GM12878 (cell line): Measurements from ENCODE around the gene DTX3. TPM values are rescaled to one million over a fixed set of nuclear protein-coding genes. Genes with fewer than 3 reads are reported as not detected.

Experiments used
- ATAC-seq: fragments of 200-7000 bp; cut with Tn5 transposase; 3 replicates; pipeline ENCODE4 v1.9.1; 2020; ENCODE audit warnings: mild to moderate bottlenecking, moderate library complexity
- BruUV-seq: library from RNA; stranded (reverse); fragments of 400-500 nt; replicated peaks from 2 replicates; lab custom pipeline; 2021; lab: Mats Ljungman, UMichigan
- CTCF ChIA-PET: fragments of 300-600 bp; sonication (Branson Sonifier 250); formaldehyde crosslinking; extraction: SDS; loops from one replicate; lab custom pipeline; 2021; ENCODE audit warnings: inconsistent platforms; lab: Yijun Ruan, JAX
- POLR2A ChIA-PET: fragments of 350-600 bp; formaldehyde crosslinking; extraction: SDS; loops from one replicate; lab custom pipeline; 2021; ENCODE audit warnings: inconsistent platforms; lab: Charles Lee
- RAD21 ChIA-PET: fragments of 300-600 bp; sonication (Branson Sonifier 250); formaldehyde crosslinking; loops from one replicate; lab custom pipeline; 2023; ENCODE audit warnings: antibody characterized with exemption; ENCODE audit not compliant: unreplicated experiment; lab: Charles Lee
- SMC1A ChIA-PET: fragments of 300-600 bp; sonication (Branson Sonifier 250); formaldehyde crosslinking; loops from one replicate; lab custom pipeline; 2023; ENCODE audit not compliant: unreplicated experiment, uncharacterized antibody; lab: Charles Lee
- DNase-seq: peaks from one replicate; pipeline ENCODE4 v3.0.0-alpha.2; 2011; ENCODE audit warnings: low read depth, low spot score
- FAIRE-seq: peaks from 3 replicates; lab custom pipeline; 2011; peaks lifted over from hg19 to GRCh38; lab: Jason Lieb, UNC
- H2AFZ ChIP-seq: 2 replicates; pipeline ENCODE4 v1.6.0; 2011; ENCODE audit warnings: low read depth, low read length, control low read depth; ENCODE audit not compliant: control insufficient read depth
- H3K27ac ChIP-seq: 2 replicates; pipeline ENCODE4 v1.5.1; 2011; ENCODE audit warnings: control low read depth; ENCODE audit not compliant: control insufficient read depth, insufficient read depth
- H3K27me3 ChIP-seq, 2 experiments: replicated peaks in 1 of 2; 2 replicates each; pipeline versions ENCODE4 v1.6.0 to v1.6.1; 2011; ENCODE audit warnings: low read length in 1 of 2; ENCODE audit not compliant: control insufficient read depth in 2 of 2, insufficient read depth in 2 of 2
- H3K36me3 ChIP-seq, 2 experiments: 2 replicates each; pipeline ENCODE4 v1.5.1; 2011; ENCODE audit warnings: low read length in 1 of 2; ENCODE audit not compliant: control insufficient read depth in 2 of 2, insufficient read depth in 2 of 2
- H3K4me1 ChIP-seq: 2 replicates; pipeline ENCODE4 v1.6.1; 2011; ENCODE audit warnings: mild to moderate bottlenecking, low read length, moderate library complexity, mixed read lengths; ENCODE audit not compliant: control insufficient read depth, insufficient read depth
- H3K4me2 ChIP-seq: 2 replicates; pipeline ENCODE4 v1.6.0; 2011; ENCODE audit warnings: control low read depth; ENCODE audit not compliant: control insufficient read depth, insufficient read depth
- H3K4me3 ChIP-seq: fragments of 200-600 bp; sonication (generic); 2 replicates; pipeline ENCODE4 v1.5.1; 2016
- H3K79me2 ChIP-seq: 2 replicates; pipeline ENCODE4 v1.6.0; 2011; ENCODE audit warnings: low read length; ENCODE audit not compliant: control insufficient read depth, insufficient read depth
- H3K9ac ChIP-seq: 2 replicates; pipeline ENCODE4 v1.8.0; 2011; ENCODE audit warnings: low read length, control low read depth, mixed read lengths; ENCODE audit not compliant: control insufficient read depth, insufficient read depth
- H3K9me3 ChIP-seq: replicated peaks from 3 replicates; pipeline ENCODE4 v1.5.1; 2011; ENCODE audit warnings: mild to moderate bottlenecking, low read length; ENCODE audit not compliant: control insufficient read depth, insufficient read depth
- H4K20me1 ChIP-seq: 2 replicates; pipeline ENCODE4 v1.6.0; 2011; ENCODE audit not compliant: control insufficient read depth, insufficient read depth
- BACH1 ChIP-seq: fragments of 450-650 bp; IDR thresholded peaks from 2 replicates; pipeline ENCODE4 v1.6.1; 2017; ENCODE audit warnings: mild to moderate bottlenecking, borderline replicate concordance
- CBFB ChIP-seq: IDR thresholded peaks from 2 replicates; pipeline ENCODE4 v1.6.1; 2016; ENCODE audit warnings: antibody characterized with exemption, low read depth
- ETV6 ChIP-seq, 2 experiments: fragments of 450-650 bp in 1 of 2; IDR thresholded peaks in 1 of 2; conservative IDR thresholded peaks in 1 of 2; 2 replicates each; pipeline ENCODE4 v1.6.1; 2014; ENCODE audit warnings: antibody characterized with exemption in 1 of 2, borderline replicate concordance in 1 of 2, low read depth in 1 of 2, mild to moderate bottlenecking in 1 of 2, moderate library complexity in 1 of 2
- MEF2A ChIP-seq: IDR thresholded peaks from 2 replicates; pipeline ENCODE4 v1.6.1; 2011; ENCODE audit warnings: low read depth, mild to moderate bottlenecking, low read length, moderate library complexity; ENCODE audit not compliant: insufficient read depth
- MTA3 ChIP-seq: IDR thresholded peaks from 2 replicates; pipeline ENCODE4 v1.6.1; 2012; ENCODE audit warnings: low read length, inconsistent platforms, borderline replicate concordance
- MYB ChIP-seq: fragments of 150-350 bp; IDR thresholded peaks from 2 replicates; pipeline ENCODE4 v1.6.1; 2014; ENCODE audit warnings: mild to moderate bottlenecking, low read depth, low read length, borderline replicate concordance
- NFYB ChIP-seq: IDR thresholded peaks from 2 replicates; pipeline ENCODE4 v1.6.1; 2011; ENCODE audit warnings: low read depth, mild to moderate bottlenecking, low read length, improper control_type of control experiment, moderate library complexity; ENCODE audit not compliant: insufficient read depth
- NR2C2 ChIP-seq: IDR thresholded peaks from 2 replicates; pipeline ENCODE4 v1.6.1; 2011; ENCODE audit warnings: borderline replicate concordance, low read depth; ENCODE audit not compliant: control insufficient read depth, insufficient read length
- PBX3 ChIP-seq: IDR thresholded peaks from 2 replicates; pipeline ENCODE4 v1.6.1; 2011; ENCODE audit warnings: mild to moderate bottlenecking, low read depth, low read length, moderate library complexity; ENCODE audit not compliant: insufficient replicate concordance
- PKNOX1 ChIP-seq: fragments of 450-650 bp; IDR thresholded peaks from 2 replicates; pipeline ENCODE4 v1.6.1; 2016; ENCODE audit warnings: mild to moderate bottlenecking
- RAD21 ChIP-seq: IDR thresholded peaks from 2 replicates; pipeline ENCODE4 v1.6.1; 2011; ENCODE audit warnings: mild to moderate bottlenecking, low read depth, low read length, moderate library complexity; ENCODE audit not compliant: insufficient read depth
- SIN3A ChIP-seq: IDR thresholded peaks from 2 replicates; pipeline ENCODE4 v1.6.1; 2012; ENCODE audit warnings: low read depth, low read length, improper control_type of control experiment
- SMAD5 ChIP-seq: IDR thresholded peaks from 2 replicates; pipeline ENCODE4 v1.6.1; 2016; ENCODE audit warnings: antibody characterized with exemption, low read depth
- SP1 ChIP-seq: IDR thresholded peaks from one replicate; pipeline ENCODE4 v1.6.1; 2011; ENCODE audit warnings: low read depth, low read length
- STAT3 ChIP-seq: IDR thresholded peaks from 2 replicates; pipeline ENCODE4 v1.6.1; 2011; ENCODE audit warnings: low read depth, low read length, improper control_type of control experiment
- USF1 ChIP-seq: IDR thresholded peaks from 2 replicates; pipeline ENCODE4 v1.6.1; 2011; ENCODE audit warnings: borderline replicate concordance, low read depth, mild to moderate bottlenecking, moderate library complexity, mixed read lengths, low read length; ENCODE audit not compliant: insufficient read depth; ENCODE audit errors: extremely low read length
- YBX1 ChIP-seq: fragments of 450-650 bp; IDR thresholded peaks from 2 replicates; pipeline ENCODE4 v1.6.1; 2016; ENCODE audit warnings: antibody characterized with exemption
- ZBTB4 ChIP-seq: fragments of 450-650 bp; formaldehyde crosslinking; IDR thresholded peaks from 2 replicates; pipeline ENCODE4 v1.4.0; 2022; ENCODE audit warnings: mild to moderate bottlenecking, moderate library complexity
- WGBS: methylation state at CpG from one replicate; pipeline ENCODE4 v1.1.6; 2016; ENCODE audit warnings: low lambda C conversion rate; ENCODE audit not compliant: insufficient replicate concordance, insufficient coverage; ENCODE audit errors: missing lambda C conversion rate; 5-methylcytosine and 5-hydroxymethylcytosine counted together
- in situ Hi-C: fragments of 300-500 bp; cut with MboI; formaldehyde crosslinking; loops from 9 replicates; pipeline ENCODE4 v1.14.3; 2018; ENCODE audit warnings: mixed read lengths
- intact Hi-C: fragments of 100-400 bp; cut with micrococcal nuclease; formaldehyde crosslinking; loops from one replicate; pipeline ENCODE4 v1.14.2; 2022; ENCODE audit not compliant: unreplicated experiment
- polyA plus RNA-seq, 11 experiments: library from polyadenylated mRNA; depleted of rRNA in 4 of 11; unstranded in 6 of 11; stranded (reverse) in 5 of 11; fragments of >200 nt; fragmentation: Nextera tagmentation in 4 of 11; fragmentation: Illumina TruSeq in 1 of 11; extraction: Ambion mirVana in 4 of 11; extraction: Trizol in 1 of 11; gene quantifications; 1 replicate in 1 of 11; 2 replicates in 10 of 11; pipeline versions ENCODE4 v1.2.1 to v1.2.3, GENCODE V29; 2011 to 2016; ENCODE audit warnings: inconsistent platforms in 2 of 11, missing spikeins in 2 of 11, low read depth in 1 of 11
- total RNA-seq, 4 experiments: library from RNA; depleted of rRNA in 3 of 4; stranded (reverse); fragments of >200 nt in 3 of 4; fragmentation: Illumina TruSeq in 1 of 4; extraction: Trizol in 1 of 4; gene quantifications; 2 replicates each; pipeline versions ENCODE4 v1.2.1 to v1.2.3, GENCODE V29; 2013 to 2021

Gene DTX3
- total and polyA plus RNA-seq, 10 of the 15 experiments (the other 5 are each of a cell fraction or from before 2014, with no cell fraction given), result 1.1 to 13.6 (median 5.6) TPM

- no peak overlapping the region for H3K4me2 ChIP-seq
- intact Hi-C loops, result loop anchor here (10.0 kb wide), 1 partner anchor 322 kb away; no protein-coding TSS in a partner anchor
- no peak overlapping the region for H3K9ac ChIP-seq
- ATAC-seq (no peak), DNase-seq (no peak)
- in situ Hi-C loops, result no loop called here
- H3K4me1 ChIP-seq, result no peaks in the 10 kb centered on the region
- H4K20me1 ChIP-seq, result no peaks in the 10 kb centered on the region
- H3K9me3 ChIP-seq, result no peaks in the 10 kb centered on the region
- RAD21 ChIA-PET, result interaction anchor here (1.0 to 5.3 kb wide), 6 partner anchors 32 to 124 kb away, joined by 3 to 28 read pairs (median 8); partner anchors contain the start of genes B4GALNT1 and GLI1
- H3K27me3 ChIP-seq, result no peaks in the 10 kb centered on the region; a peak in 1 of 4 replicates
- no peak overlapping the region for H2AFZ ChIP-seq
- CTCF ChIA-PET, result interaction anchor here (0.8 to 7.8 kb wide), 17 partner anchors 10 to 162 kb away, joined by 3 to 119 read pairs (median 17); partner anchors contain the start of genes B4GALNT1, DCTN2, GLI1 and INHBE
- TF ChIP-seq MTA3 (no peak), BACH1 (no peak), NR2C2 (no peak), SMAD5 (no peak), NFYB (no peak), CBFB (no peak), RAD21 (no peak), MYB (no peak), PKNOX1 (no peak), ZBTB4 (no peak), MEF2A (no peak), PBX3 (no peak), SIN3A (no peak), STAT3 (no peak), SP1 (no peak), USF1 (no peak), ETV6 (conservative IDR thresholded peaks at IDR 0.05 in 1 of 2, IDR thresholded peaks at IDR 0.05 in 1 of 2; ENCODE audit: borderline replicate concordance in 1 of 2, low read depth in 1 of 2) (no peak), YBX1 (no peak)
- TF ChIP-seq, all 136 proteins: peak for 0
- no peak overlapping the region for H3K27ac ChIP-seq
- no peak for FAIRE-seq
- H3K36me3 ChIP-seq, result no peaks in the 10 kb centered on the region
- ChIA-PET POLR2A (interaction anchor here (0.6 to 1.5 kb wide), 2 partner anchors 38 to 124 kb away, joined by 3 read pairs; no protein-coding TSS in a partner anchor), SMC1A (interaction anchor here (0.6 to 4.2 kb wide), 10 partner anchors 9 to 159 kb away, joined by 3 to 16 read pairs (median 5); partner anchors contain the start of genes ARHGAP9, B4GALNT1 and PIP4K2C)
- 100% methylated on average over 1 of the region's 1 CpG for WGBS
- BruUV-seq, result no TSS peak
- H3K79me2 ChIP-seq, result no peaks in the 10 kb centered on the region
- no peak overlapping the region for H3K4me3 ChIP-seq
These were observed 22.2 kb upstream of the DTX3 start for GRCh38 chr12:57582440-57582839.
